Activated naive CD4-positive, alpha-beta T cell treated with anti-CD3 and anti-CD28 coated beads, Interleukin-2, amount 10 ng/mL, durations not matched to agents 7 days and 5 days (primary cell): ENCODE measurements around the gene VEZT.
"Not testable (repeated sequence)": the region's sequence is repeated elsewhere in the genome, so short reads cannot be mapped to it uniquely, and the experiment has no call there.

ENCODE experiments used
- CTCF ChIA-PET: fragments of 350-600 bp; sonication (Branson Sonifier 250); formaldehyde crosslinking; loops from one replicate; lab custom pipeline; 2021; ENCODE audit warnings: antibody characterized with exemption; lab: Charles Lee
- DNase-seq: peaks from one replicate; pipeline ENCODE4 v3.0.0-alpha.2; 2020
- H3K27ac Mint-ChIP-seq: one replicate; pipeline ENCODE4 v1.8.0; 2021; ENCODE audit warnings: mild to moderate bottlenecking, moderate library complexity, mixed read lengths
- H3K27me3 Mint-ChIP-seq: one replicate; pipeline ENCODE4 v1.8.0; 2021; ENCODE audit warnings: mild to moderate bottlenecking, mixed read lengths
- H3K36me3 Mint-ChIP-seq: one replicate; pipeline ENCODE4 v1.8.0; 2021; ENCODE audit warnings: mixed read lengths
- H3K4me1 Mint-ChIP-seq: one replicate; pipeline ENCODE4 v1.8.0; 2021; ENCODE audit warnings: mixed read lengths
- H3K4me3 Mint-ChIP-seq: one replicate; pipeline ENCODE4 v1.8.0; 2021; ENCODE audit warnings: mild to moderate bottlenecking, moderate library complexity, mixed read lengths
- H3K9me3 Mint-ChIP-seq: one replicate; pipeline ENCODE4 v1.8.0; 2021; ENCODE audit warnings: mixed read lengths

VEZT gene

DNA sequence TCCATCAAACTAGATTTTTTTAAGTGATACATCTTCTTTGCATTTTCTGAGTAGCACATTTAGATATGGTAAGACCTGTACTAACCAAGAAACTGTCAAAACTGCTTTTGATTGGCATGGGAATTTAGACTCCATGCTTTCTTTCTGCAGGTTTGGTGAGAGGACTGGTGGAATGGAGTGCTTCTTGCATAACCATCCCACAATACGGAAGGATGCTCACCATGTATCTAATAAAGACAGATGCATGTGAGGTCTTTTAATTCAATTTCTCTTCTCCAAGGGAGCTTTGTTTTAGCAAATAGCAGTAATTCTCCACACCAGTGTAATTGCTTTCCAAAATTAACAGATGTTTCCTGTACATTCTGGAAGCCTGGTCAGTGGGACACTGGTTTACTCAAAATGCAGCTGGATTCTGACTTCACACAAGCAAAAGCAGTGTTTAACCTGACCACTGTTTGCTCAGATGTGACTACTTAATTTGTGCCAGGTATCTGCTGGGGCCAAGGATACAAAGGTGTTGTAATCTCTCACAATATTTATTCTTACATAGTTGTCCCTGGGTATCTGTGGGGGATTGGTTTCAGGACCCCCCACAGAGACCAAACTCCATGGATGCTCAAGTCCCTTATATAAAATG lies 26.4 kb upstream of the VEZT start:
- H3K4me3 Mint-ChIP-seq: no peak overlapping the region
- H3K9me3 Mint-ChIP-seq: no peaks in the 10 kb centered on the region
- no peaks in the 10 kb centered on the region for H3K27me3 Mint-ChIP-seq
- no peaks in the 10 kb centered on the region for H3K4me1 Mint-ChIP-seq
- no peak overlapping the region for H3K27ac Mint-ChIP-seq
- H3K36me3 Mint-ChIP-seq: no peaks in the 10 kb centered on the region
- CTCF ChIA-PET: interaction anchor here (0.6 to 0.7 kb wide), 2 partner anchors 19 to 34 kb away, joined by 3 read pairs; no protein-coding TSS in a partner anchor
- DNase-seq: no peak

DNA sequence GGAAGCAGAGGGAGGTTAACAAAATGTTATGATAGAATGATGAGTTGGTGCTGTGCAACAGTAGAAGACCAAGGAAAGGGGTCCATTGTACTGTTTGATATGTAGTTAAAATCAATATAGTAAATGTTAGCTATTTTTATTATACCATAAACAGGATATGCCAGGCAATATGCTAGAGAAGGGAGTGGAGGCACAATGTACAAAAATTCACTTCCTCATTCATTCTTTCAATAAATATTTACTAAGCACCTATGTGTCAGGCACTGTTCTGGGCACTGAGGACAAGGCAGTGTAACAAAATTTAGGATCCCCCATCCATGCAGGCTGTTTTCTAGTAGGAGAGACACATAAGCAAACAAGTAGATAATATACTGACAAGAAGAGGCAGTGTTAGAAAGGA lies 25.3 kb upstream of the VEZT start:
- Mint-ChIP-seq H3K4me1 (no peaks in the 10 kb centered on the region), H3K27me3 (no peaks in the 10 kb centered on the region), H3K36me3 (no peaks in the 10 kb centered on the region), H3K4me3 (no peak overlapping the region), H3K27ac (no peak overlapping the region), H3K9me3 (no peaks in the 10 kb centered on the region)
- CTCF ChIA-PET: interaction anchor here (1.5 kb wide), 1 partner anchor 119 kb away, joined by 3 read pairs; the partner anchor contains the start of gene NR2C1
- DNase-seq: no peak

DNA sequence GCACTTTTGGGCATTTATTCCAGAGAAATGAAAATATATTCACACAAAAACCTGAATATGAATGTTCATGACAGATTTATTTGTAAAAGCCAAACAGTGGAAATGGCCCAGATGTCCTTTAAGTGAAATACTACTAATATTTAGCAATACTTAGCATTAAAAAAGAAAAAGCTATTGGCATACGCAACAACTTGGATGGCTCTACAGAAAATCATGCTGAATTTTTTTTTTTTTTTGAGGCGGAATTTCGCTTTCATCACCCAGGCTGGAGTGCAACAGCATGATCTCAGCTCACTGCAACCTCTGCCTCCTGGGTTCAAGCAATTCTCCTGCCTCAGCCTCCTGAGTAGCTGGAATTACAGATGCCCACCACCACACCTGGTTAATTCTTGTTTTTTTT lies 24.5 kb upstream of the VEZT start:
- Mint-ChIP-seq H3K36me3 (no peaks in the 10 kb centered on the region), H3K4me1 (no peaks in the 10 kb centered on the region), H3K9me3 (no peaks in the 10 kb centered on the region), H3K4me3 (no peak overlapping the region), H3K27me3 (no peaks in the 10 kb centered on the region), H3K27ac (no peak overlapping the region)
- CTCF ChIA-PET: interaction anchor here (1.5 kb wide), 1 partner anchor 120 kb away, joined by 3 read pairs; the partner anchor contains the start of gene NR2C1
- DNase-seq: no peak

DNA sequence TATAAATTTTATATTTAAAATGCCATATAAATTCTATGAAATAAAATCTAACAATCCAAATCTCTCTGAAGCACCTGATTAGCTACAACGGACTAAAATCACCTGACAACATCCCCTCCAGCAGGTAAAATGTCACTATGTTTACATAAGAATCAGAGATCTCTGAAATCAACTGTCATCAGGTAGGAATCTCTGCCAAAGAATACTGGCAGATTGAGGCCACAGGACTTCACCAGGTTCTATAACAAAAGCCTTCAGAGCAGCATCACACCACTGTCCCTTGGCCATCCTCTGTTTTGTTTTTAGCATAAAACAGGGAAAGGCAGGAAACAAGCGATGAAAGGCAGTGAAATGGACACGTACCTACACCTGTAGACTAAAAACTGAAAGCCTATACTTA lies 22.5 kb upstream of the VEZT start:
- H3K4me3 Mint-ChIP-seq: no peak overlapping the region
- no peak overlapping the region for H3K27ac Mint-ChIP-seq
- DNase-seq: no peak
- H3K27me3 Mint-ChIP-seq: no peaks in the 10 kb centered on the region
- CTCF ChIA-PET: no interaction called here
- H3K4me1 Mint-ChIP-seq: no peaks in the 10 kb centered on the region
- H3K9me3 Mint-ChIP-seq: no peaks in the 10 kb centered on the region
- no peaks in the 10 kb centered on the region for H3K36me3 Mint-ChIP-seq

DNA sequence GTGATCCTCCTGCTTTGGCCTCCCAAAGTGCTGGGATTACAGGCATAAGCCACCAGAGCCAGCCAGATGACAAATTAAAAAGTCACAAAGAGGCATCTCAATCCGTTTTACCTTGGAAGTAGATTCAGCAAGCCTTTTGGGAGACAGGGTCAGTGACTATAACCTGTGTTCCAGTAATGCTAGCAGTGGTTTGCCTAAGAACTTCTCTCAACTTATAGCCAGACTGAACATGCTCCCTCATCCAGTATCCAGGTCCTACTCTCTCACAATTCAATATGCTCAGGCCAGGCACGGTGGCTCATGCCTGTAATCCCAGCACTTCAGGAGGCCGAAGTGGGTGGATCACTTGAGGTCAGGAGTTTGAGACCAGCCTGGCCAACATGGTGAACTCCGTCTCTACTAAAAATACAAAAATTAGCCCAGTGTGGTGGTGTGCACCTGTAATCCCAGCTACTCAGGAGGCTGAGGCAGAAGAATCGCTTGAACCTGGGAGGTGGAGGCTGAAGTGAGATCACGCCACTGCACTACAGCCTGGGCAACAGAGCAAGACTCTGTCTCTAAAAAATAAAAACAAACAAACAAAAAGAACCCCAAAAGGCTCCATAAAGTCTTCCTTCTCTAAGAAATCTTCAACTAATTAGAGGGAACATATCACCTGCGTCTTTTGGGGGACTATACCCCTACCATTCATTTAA lies 20.6 kb upstream of the VEZT start:
- H3K27me3 Mint-ChIP-seq, H3K36me3 Mint-ChIP-seq, H3K4me3 Mint-ChIP-seq, H3K4me1 Mint-ChIP-seq, CTCF ChIA-PET, H3K9me3 Mint-ChIP-seq, DNase-seq, H3K27ac Mint-ChIP-seq: not testable (repeated sequence)

DNA sequence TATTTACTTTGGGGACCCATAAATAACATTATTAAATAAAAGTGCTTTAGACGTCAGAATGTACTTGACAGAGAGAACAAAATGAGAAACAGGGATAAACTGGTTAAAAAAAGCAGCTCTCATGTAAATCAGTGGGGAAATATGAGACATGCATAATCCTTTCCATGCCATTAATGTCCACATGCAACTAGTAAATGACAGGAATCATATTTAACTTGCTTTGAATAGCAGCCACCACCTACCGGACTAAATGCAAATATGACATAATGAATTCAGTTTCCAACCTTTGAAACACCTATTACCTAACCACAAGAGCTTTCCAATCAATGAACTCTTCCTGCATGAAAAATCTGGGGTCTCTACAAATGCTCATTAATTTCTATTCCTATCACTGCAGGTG lies 20.0 kb upstream of the VEZT start:
- CTCF ChIA-PET: no interaction called here
- Mint-ChIP-seq H3K27ac (no peak overlapping the region), H3K4me3 (no peak overlapping the region), H3K36me3 (no peaks in the 10 kb centered on the region), H3K27me3 (no peaks in the 10 kb centered on the region), H3K4me1 (peaks cover 2% of the 10 kb centered on the region), H3K9me3 (no peaks in the 10 kb centered on the region)
- no peak for DNase-seq

DNA sequence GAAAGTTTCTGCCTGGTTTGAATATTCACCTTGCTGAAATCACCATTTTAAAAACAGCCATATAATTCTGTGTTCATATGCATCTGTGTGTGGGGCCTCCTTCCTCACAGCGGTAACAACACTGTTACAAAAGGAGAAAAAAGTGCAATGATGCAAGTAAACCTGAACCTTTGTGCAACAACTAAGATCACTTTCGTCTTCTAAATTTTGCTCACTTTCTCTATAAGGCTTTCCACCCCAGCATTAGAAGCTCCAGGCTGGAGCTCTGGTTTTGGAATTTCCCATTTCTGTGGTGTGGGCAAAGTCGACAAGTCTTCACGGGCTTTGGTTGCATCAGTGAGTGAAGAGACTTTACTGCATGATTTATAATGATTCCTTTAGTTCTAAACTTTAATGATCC lies 18.7 kb upstream of the VEZT start:
- CTCF ChIA-PET: interaction anchor here (1.0 kb wide), 1 partner anchor 11 kb away, joined by 3 read pairs; no protein-coding TSS in a partner anchor
- no peak for DNase-seq
- Mint-ChIP-seq H3K9me3 (no peaks in the 10 kb centered on the region), H3K27me3 (peaks cover under 1% of the 10 kb centered on the region), H3K4me3 (no peak overlapping the region), H3K4me1 (peaks cover 2% of the 10 kb centered on the region), H3K36me3 (no peaks in the 10 kb centered on the region), H3K27ac (no peak overlapping the region)

DNA sequence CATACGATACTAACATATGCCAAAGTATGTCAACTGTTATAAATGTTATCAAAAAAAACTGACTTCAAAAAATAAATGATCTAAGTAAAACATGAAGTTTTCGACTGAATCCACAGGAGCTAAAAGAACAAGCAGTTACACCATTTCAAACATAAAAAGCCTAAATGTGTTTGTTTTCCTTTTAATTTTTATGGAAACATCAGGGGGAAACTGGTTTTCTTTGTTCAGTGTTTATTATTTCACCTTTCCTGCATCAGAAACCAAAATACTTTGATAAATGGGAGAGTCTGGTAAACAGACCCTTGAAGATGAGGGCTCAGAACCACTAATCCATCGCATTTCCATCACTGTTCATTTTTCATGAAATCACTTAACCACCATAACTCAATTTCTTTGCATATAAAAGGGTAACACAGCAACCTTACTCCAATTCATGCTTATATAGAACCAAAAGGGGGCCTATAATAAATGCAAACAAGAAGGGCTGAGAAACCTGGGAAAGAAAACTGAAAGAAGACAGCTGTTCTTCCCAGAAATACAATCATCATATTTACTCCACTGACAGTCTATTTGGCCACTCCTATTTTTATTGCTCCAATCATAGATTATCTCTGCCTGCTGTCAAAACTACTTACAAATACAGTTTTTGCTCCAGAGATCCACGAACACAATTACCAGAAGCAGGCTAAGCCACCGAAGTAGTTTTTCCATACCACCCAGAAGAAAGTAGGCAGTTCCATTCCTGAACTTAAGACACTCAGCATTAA lies 17.3 kb upstream of the VEZT start:
- H3K27ac Mint-ChIP-seq: no peak overlapping the region
- peaks cover 7% of the 10 kb centered on the region for H3K27me3 Mint-ChIP-seq
- no peaks in the 10 kb centered on the region for H3K9me3 Mint-ChIP-seq
- peaks cover 2% of the 10 kb centered on the region for H3K4me1 Mint-ChIP-seq
- H3K36me3 Mint-ChIP-seq: no peaks in the 10 kb centered on the region
- DNase-seq: no peak
- CTCF ChIA-PET: no interaction called here
- H3K4me3 Mint-ChIP-seq: no peak overlapping the region

DNA sequence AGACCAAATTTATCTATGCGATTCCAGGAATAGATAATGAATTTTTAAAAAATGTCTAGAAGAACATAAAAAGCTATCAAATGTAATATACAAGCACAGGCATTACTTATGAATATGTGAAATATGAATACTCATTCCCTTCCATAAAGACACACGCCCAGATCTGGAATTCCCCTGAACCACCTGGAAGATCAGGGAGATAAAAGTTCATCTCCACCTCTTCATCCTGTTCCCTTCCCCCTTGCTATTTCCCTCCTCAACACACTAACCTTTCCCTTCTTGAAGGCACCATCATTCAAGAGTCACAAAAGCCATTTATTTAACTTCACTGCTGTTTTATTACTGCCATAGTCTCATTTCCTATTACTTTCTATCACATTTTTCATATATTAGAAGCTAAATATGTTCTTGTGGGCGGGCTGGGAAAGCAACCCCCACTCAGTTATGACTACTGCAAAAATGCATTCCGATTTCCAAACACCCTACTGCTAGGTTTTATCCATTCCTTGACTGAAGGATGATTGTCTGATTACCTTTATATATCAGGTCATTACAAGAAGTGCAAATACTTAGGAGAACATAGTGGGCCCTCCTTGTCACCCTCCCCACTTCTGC lies 16.4 kb upstream of the VEZT start:
- Mint-ChIP-seq H3K4me3 (no peak overlapping the region), H3K27me3 (peaks cover 7% of the 10 kb centered on the region), H3K4me1 (peaks cover 2% of the 10 kb centered on the region), H3K27ac (no peak overlapping the region), H3K9me3 (no peaks in the 10 kb centered on the region), H3K36me3 (no peaks in the 10 kb centered on the region)
- CTCF ChIA-PET: no interaction called here
- DNase-seq: no peak

DNA sequence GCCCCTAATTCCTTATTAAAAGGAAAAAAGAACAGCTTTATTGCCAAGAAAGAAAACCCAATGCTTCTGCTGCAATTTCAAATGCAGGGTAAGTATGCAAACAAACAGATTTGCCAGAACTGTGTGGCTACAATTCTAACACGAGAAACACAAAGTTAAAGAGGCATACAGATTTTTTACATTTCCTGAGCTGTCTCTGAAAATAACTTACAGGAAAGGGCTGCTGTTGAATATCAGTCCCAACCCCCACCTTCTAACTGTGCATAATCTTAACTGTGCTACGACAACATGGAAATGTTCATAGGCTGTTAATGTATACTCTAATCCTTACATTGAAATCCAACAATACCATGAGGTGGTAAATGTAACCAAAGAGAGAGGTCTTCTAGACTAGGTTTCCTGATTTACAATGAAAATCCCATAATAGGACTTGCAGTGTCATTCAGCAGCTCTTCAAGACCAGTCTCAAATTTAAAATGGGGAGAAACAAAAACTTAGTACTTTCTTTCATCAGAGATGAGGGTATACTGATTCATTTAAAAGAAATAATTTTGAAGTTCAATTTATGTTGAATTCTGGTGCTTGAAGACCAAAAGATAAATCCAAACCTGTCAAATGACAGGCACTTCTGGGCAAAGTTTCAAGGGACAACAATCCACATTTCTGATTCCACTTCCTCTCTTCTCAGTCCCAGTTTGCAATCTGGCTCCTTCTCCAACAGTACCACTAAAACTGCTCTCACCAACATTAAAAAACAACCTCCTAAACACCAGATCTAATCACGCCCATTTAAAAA lies 14.7 kb upstream of the VEZT start:
- CTCF ChIA-PET: no interaction called here
- no peaks in the 10 kb centered on the region for H3K36me3 Mint-ChIP-seq
- H3K4me3 Mint-ChIP-seq: no peak overlapping the region
- peaks cover 2% of the 10 kb centered on the region for H3K4me1 Mint-ChIP-seq
- no peak for DNase-seq
- no peak overlapping the region for H3K27ac Mint-ChIP-seq
- H3K27me3 Mint-ChIP-seq: peaks cover 7% of the 10 kb centered on the region
- no peaks in the 10 kb centered on the region for H3K9me3 Mint-ChIP-seq

DNA sequence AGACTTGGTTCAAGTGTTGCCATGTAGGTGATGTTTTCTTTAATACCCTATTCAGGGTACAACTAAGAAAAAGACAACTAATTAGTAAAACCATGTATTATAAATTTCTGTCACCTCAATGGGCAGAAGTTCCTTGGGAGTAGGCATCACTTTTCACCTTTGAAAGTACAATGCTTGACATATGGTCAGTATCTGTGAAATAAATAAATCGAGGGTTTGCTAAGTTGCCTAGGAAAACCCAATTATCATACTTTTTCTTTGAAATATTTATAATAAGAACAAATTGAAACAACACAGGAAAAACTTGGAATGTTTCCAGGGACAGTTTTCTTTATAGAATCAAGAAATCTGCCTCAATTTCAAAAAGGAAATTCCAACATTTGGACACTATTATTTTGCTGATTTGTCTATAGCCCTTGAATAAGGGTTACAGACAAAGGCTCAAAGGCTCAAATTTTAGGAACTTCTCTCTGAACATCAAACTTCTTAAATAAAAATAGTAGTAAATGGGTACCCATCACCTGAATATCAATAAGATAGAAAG lies 14.0 kb upstream of the VEZT start:
- Mint-ChIP-seq H3K4me3 (no peak overlapping the region), H3K4me1 (peaks cover 2% of the 10 kb centered on the region), H3K27ac (no peak overlapping the region), H3K27me3 (peaks cover 7% of the 10 kb centered on the region), H3K36me3 (no peaks in the 10 kb centered on the region), H3K9me3 (no peaks in the 10 kb centered on the region)
- DNase-seq: no peak
- CTCF ChIA-PET: no interaction called here

DNA sequence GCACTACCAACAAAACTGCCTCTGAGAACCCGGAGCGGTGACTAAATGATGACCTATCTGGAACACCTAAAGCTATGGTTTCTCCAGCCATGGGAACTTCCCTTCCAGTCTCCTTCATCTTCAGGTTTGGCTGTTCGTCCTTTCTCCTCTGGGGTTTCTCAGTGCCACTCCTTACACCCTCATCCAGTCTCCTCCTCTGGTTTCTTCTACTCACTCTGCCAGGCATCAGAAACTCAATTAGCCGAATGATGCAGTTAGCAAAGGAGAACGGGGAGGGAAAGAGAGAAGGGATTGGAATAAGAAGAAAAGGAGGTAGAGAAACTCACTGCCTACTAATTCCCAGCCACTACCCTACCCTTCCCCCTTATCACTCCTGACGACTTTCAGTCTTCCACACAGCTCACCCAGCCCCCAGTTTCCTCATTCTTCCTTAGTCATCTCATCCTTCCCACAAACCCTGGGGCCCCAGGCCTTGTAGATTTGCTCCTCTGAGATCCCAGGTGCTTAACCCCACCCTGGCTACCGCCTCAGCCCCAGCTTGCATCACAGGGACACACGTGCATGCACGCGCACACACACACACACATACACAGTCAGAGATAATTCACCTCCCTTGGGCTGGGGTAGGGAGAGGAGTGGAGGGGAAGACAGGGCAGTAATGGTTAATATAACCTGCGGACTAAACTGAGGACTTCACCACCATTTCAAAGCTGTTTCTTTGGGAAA lies 13.3 kb upstream of the VEZT start:
- Mint-ChIP-seq H3K27ac (no peak overlapping the region), H3K36me3 (no peaks in the 10 kb centered on the region), H3K4me1 (peaks cover 2% of the 10 kb centered on the region), H3K27me3 (peaks cover 8% of the 10 kb centered on the region), H3K9me3 (no peaks in the 10 kb centered on the region), H3K4me3 (no peak overlapping the region)
- CTCF ChIA-PET: interaction anchor here (1.6 kb wide), 1 partner anchor 13 kb away, joined by 5 read pairs; the partner anchor contains the start of genes FGD6 and VEZT
- no peak for DNase-seq
